Endothelial cell of umbilical vein (primary cell): ENCODE measurements around the gene FER. TPM values are rescaled to one million over a fixed set of nuclear protein-coding genes. Genes with fewer than 3 reads are reported as not detected.

Experiments used
- BruUV-seq: library from RNA; stranded (reverse); fragments of 400-500 nt; replicated peaks from 2 replicates; lab custom pipeline; 2021; lab: Mats Ljungman, UMichigan
- CTCF ChIA-PET: fragments of 300-600, 350-600 bp; sonication (Branson Sonifier 250); formaldehyde crosslinking; loops from one replicate; lab custom pipeline; 2021; ENCODE audit warnings: antibody characterized with exemption, inconsistent platforms; lab: Charles Lee
- POLR2A ChIA-PET: fragments of 300-600, 350-600 bp; sonication (Branson Sonifier 250); formaldehyde crosslinking; loops from one replicate; lab custom pipeline; 2021; ENCODE audit warnings: antibody characterized with exemption, inconsistent platforms; lab: Charles Lee
- DNase-seq: peaks from one replicate; pipeline ENCODE4 v3.0.0-alpha.2; 2011; ENCODE audit warnings: low read depth, low spot score
- FAIRE-seq: peaks from 2 replicates; lab custom pipeline; 2011; peaks lifted over from hg19 to GRCh38; lab: Jason Lieb, UNC
- H2AFZ ChIP-seq: 2 replicates; pipeline ENCODE4 v1.6.0; 2012; ENCODE audit warnings: low read depth, low read length, control low read depth, inconsistent platforms
- H3K27ac ChIP-seq: 2 replicates; pipeline ENCODE4 v1.5.1; 2011; ENCODE audit warnings: low read depth, mild to moderate bottlenecking, control low read depth, low read length, moderate library complexity; ENCODE audit not compliant: insufficient read depth
- H3K27me3 ChIP-seq, 2 experiments: 2 replicates each; pipeline versions ENCODE4 v1.6.0 to v1.6.1; 2011; ENCODE audit warnings: low read length in 2 of 2, mixed read lengths in 1 of 2; ENCODE audit not compliant: control insufficient read depth in 2 of 2, insufficient read depth in 2 of 2
- H3K36me3 ChIP-seq, 2 experiments: 2 replicates in 1 of 2; 3 replicates in 1 of 2; pipeline ENCODE4 v1.5.1; 2011; ENCODE audit warnings: low read length in 2 of 2, mild to moderate bottlenecking in 1 of 2, moderate library complexity in 1 of 2; ENCODE audit not compliant: control insufficient read depth in 2 of 2, insufficient read depth in 2 of 2; ENCODE audit errors: extremely low read depth in 1 of 2
- H3K4me1 ChIP-seq: 3 replicates; pipeline ENCODE4 v1.5.1; 2011; ENCODE audit warnings: mild to moderate bottlenecking, low read length; ENCODE audit not compliant: control insufficient read depth, insufficient read depth; ENCODE audit errors: extremely low read depth
- H3K4me2 ChIP-seq: 2 replicates; pipeline ENCODE4 v1.6.1; 2011; ENCODE audit warnings: low read length, control low read depth, mixed read lengths; ENCODE audit not compliant: insufficient read depth
- H3K4me3 ChIP-seq, 3 experiments: fragments of 200-600 bp in 1 of 3; sonication (generic), shearing (Covaris generic) in 1 of 3; replicated peaks in 1 of 3; 2 replicates each; pipeline ENCODE4 v1.5.1; 2011 to 2016; ENCODE audit warnings: control low read depth in 3 of 3, low read length in 3 of 3, mild to moderate bottlenecking in 2 of 3, inconsistent platforms in 1 of 3, low read depth in 1 of 3, moderate library complexity in 1 of 3; ENCODE audit not compliant: insufficient read depth in 1 of 3
- H3K79me2 ChIP-seq: 2 replicates; pipeline ENCODE4 v1.6.0; 2012; ENCODE audit warnings: low read length, inconsistent platforms; ENCODE audit not compliant: control insufficient read depth, insufficient read depth
- H3K9ac ChIP-seq: replicated peaks from 2 replicates; pipeline ENCODE3; 2011; ENCODE audit warnings: low read length, control low read depth; ENCODE audit not compliant: insufficient read depth; ENCODE audit errors: extremely low read depth
- H3K9me1 ChIP-seq: replicated peaks from 3 replicates; pipeline ENCODE4 v1.6.0; 2011; ENCODE audit warnings: mild to moderate bottlenecking, low read length; ENCODE audit not compliant: control insufficient read depth, insufficient read depth; ENCODE audit errors: extremely low read depth
- H3K9me3 ChIP-seq: replicated peaks from 2 replicates; pipeline ENCODE4 v1.5.1; 2012; ENCODE audit warnings: low read length, inconsistent platforms; ENCODE audit not compliant: control insufficient read depth, insufficient read depth
- H4K20me1 ChIP-seq: replicated peaks from 2 replicates; pipeline ENCODE3; 2011; ENCODE audit warnings: mild to moderate bottlenecking, low read length; ENCODE audit not compliant: control insufficient read depth, insufficient read depth; ENCODE audit errors: extremely low read depth
- CTCF ChIP-seq, 2 donors: IDR thresholded peaks; 1 replicate in 1 of 2; 2 replicates in 1 of 2; pipeline ENCODE4 v1.5.1; 2011; ENCODE audit warnings: low read length in 2 of 2, mild to moderate bottlenecking in 2 of 2, moderate library complexity in 2 of 2, control low read depth in 1 of 2, inconsistent platforms in 1 of 2, low read depth in 1 of 2; ENCODE audit not compliant: insufficient read depth in 1 of 2; ENCODE audit errors: extremely low read depth in 1 of 2
- EZH2 ChIP-seq: IDR thresholded peaks from 2 replicates; pipeline ENCODE4 v1.6.1; 2012; ENCODE audit warnings: borderline replicate concordance, low read depth, mild to moderate bottlenecking, moderate library complexity, low read length, inconsistent platforms; ENCODE audit not compliant: severe bottlenecking
- FOS ChIP-seq: IDR thresholded peaks from 2 replicates; pipeline ENCODE4 v1.6.1; 2011; ENCODE audit warnings: mild to moderate bottlenecking, low read length, moderate library complexity, borderline replicate concordance; ENCODE audit not compliant: insufficient read depth
- GATA2 ChIP-seq: IDR thresholded peaks from 2 replicates; pipeline ENCODE4 v1.7.0; 2011; ENCODE audit warnings: low read depth, mild to moderate bottlenecking, moderate library complexity, mixed read lengths, low read length; ENCODE audit not compliant: insufficient read length, insufficient read depth
- JUN ChIP-seq: IDR thresholded peaks from 2 replicates; pipeline ENCODE4 v1.6.1; 2011; ENCODE audit warnings: borderline replicate concordance, low read depth; ENCODE audit not compliant: insufficient read length, insufficient read depth
- MAX ChIP-seq: IDR thresholded peaks from 2 replicates; pipeline ENCODE4 v1.6.1; 2011; ENCODE audit not compliant: insufficient read depth, insufficient read length
- MYC ChIP-seq: IDR thresholded peaks from one replicate; pipeline ENCODE4 v1.6.1; 2011; ENCODE audit warnings: mild to moderate bottlenecking, low read depth, low read length
- POLR2A ChIP-seq: IDR thresholded peaks from 2 replicates; pipeline ENCODE4 v1.6.1; 2012; ENCODE audit warnings: low read depth, mild to moderate bottlenecking, control low read depth, low read length
- POLR2AphosphoS5 ChIP-seq: IDR thresholded peaks from 2 replicates; pipeline ENCODE4 v1.6.1; 2012; ENCODE audit warnings: low read depth, mild to moderate bottlenecking, control low read depth, low read length, moderate library complexity; ENCODE audit not compliant: insufficient read depth
- dilution Hi-C: fragments of 300-500 bp; cut with MboI; formaldehyde crosslinking; loops from one replicate; pipeline ENCODE4 v1.15.0; 2019; ENCODE audit warnings: low sequenced_read_pairs; ENCODE audit not compliant: extremely low pct_ligation_motif_present
- intact Hi-C: fragments of 100-400 bp; cut with micrococcal nuclease; formaldehyde crosslinking; loops from one replicate; pipeline ENCODE4 v1.10.0; 2022
- polyA plus RNA-seq, 4 experiments: library from polyadenylated mRNA; depleted of rRNA in 3 of 4; stranded (reverse) in 3 of 4; unstranded in 1 of 4; fragments of >200 nt; gene quantifications; 2 replicates each; pipeline versions ENCODE4 v1.2.1 to v1.2.3, GENCODE V29; 2011 to 2012; ENCODE audit warnings: missing spikeins in 1 of 4
- total RNA-seq: library from RNA; stranded (reverse); gene quantifications from 2 replicates; pipeline ENCODE4 v1.2.3, GENCODE V29; 2021

FER gene
- total and polyA plus RNA-seq, 2 donors (not counting 3 experiments of a cell fraction or from before 2014, with no cell fraction given), result 2.3 to 27.5 TPM

GRCh38 chr5:108898257-108898656, 150.6 kb downstream of the FER start:
- no TSS peak for BruUV-seq
- H3K9me1 ChIP-seq, result peaks cover 2% of the 10 kb centered on the region
- H2AFZ ChIP-seq, result no peak overlapping the region
- POLR2A ChIA-PET, result no interaction called here
- no peaks in the 10 kb centered on the region for H4K20me1 ChIP-seq
- CTCF ChIA-PET, result interaction anchor here (0.9 to 1.7 kb wide), 3 partner anchors 13 to 256 kb away, joined by 3 to 5 read pairs (median 4); no protein-coding TSS in a partner anchor
- H3K4me2 ChIP-seq, result no peak overlapping the region
- H3K4me1 ChIP-seq, result peaks cover 21% of the 10 kb centered on the region
- H3K27me3 ChIP-seq, result no peaks in the 10 kb centered on the region
- H3K9me3 ChIP-seq, result no peaks in the 10 kb centered on the region
- dilution Hi-C loops (no loop called here), intact Hi-C loops (loop anchor here (1.0 to 5.0 kb wide), 3 partner anchors 14 to 513 kb away; no protein-coding TSS in a partner anchor)
- FAIRE-seq (no peak), DNase-seq (no peak)
- H3K79me2 ChIP-seq, result no peaks in the 10 kb centered on the region
- no peak overlapping the region for H3K9ac ChIP-seq
- no peak overlapping the region for H3K27ac ChIP-seq
- TF ChIP-seq GATA2 (no peak), POLR2AphosphoS5 (no peak), FOS (no peak), JUN (no peak), CTCF (IDR thresholded peaks at IDR 0.05; ENCODE audit: extremely low read depth in 1 of 2, insufficient read depth in 1 of 2, low read depth in 1 of 2, low read length in 2 of 2) (no peak), POLR2A (no peak), MAX (no peak), EZH2 (no peak), MYC (no peak)
- H3K4me3 ChIP-seq, result no peak overlapping the region
- no peaks in the 10 kb centered on the region for H3K36me3 ChIP-seq
